Liver (tissue), 3 donors: Measurements from ENCODE around the gene KRT33B.

Experiments
- EGR1 ChIP-seq, 2 donors: IDR thresholded peaks; 2 replicates each; pipeline ENCODE4 v1.6.1; 2016 to 2018; ENCODE audit warnings: antibody characterized with exemption in 2 of 2, low read depth in 2 of 2
- FOXA1 ChIP-seq: IDR thresholded peaks from 2 replicates; pipeline ENCODE4 v1.6.1; 2016; ENCODE audit warnings: antibody characterized with exemption
- FOXA2 ChIP-seq: IDR thresholded peaks from 2 replicates; pipeline ENCODE4 v1.6.1; 2016; ENCODE audit warnings: antibody characterized with exemption
- GABPA ChIP-seq, 2 donors: IDR thresholded peaks in 1 of 2; conservative IDR thresholded peaks in 1 of 2; 2 replicates each; pipeline ENCODE4 v1.6.1; 2016; ENCODE audit warnings: antibody characterized with exemption in 2 of 2, mild to moderate bottlenecking in 1 of 2, moderate library complexity in 1 of 2
- HNF4A ChIP-seq, 2 donors: conservative IDR thresholded peaks; 2 replicates each; pipeline ENCODE4 v1.6.1; 2016; ENCODE audit warnings: antibody characterized with exemption in 2 of 2, mild to moderate bottlenecking in 2 of 2
- HNF4G ChIP-seq: IDR thresholded peaks from 2 replicates; pipeline ENCODE4 v1.6.1; 2016; ENCODE audit warnings: antibody characterized with exemption
- NR2F2 ChIP-seq: IDR thresholded peaks from 2 replicates; pipeline ENCODE4 v1.6.1; 2016; ENCODE audit warnings: antibody characterized with exemption
- RAD21 ChIP-seq, 2 donors: IDR thresholded peaks; 2 replicates each; pipeline ENCODE4 v1.6.1; 2016; ENCODE audit warnings: antibody characterized with exemption in 2 of 2, mild to moderate bottlenecking in 2 of 2
- REST ChIP-seq: IDR thresholded peaks from 2 replicates; pipeline ENCODE4 v1.6.1; 2016; ENCODE audit warnings: antibody characterized with exemption, mild to moderate bottlenecking
- RXRA ChIP-seq, 2 donors: IDR thresholded peaks; 2 replicates each; pipeline ENCODE4 v1.6.1; 2017 to 2018; ENCODE audit warnings: antibody characterized with exemption in 2 of 2, mild to moderate bottlenecking in 1 of 2
- TAF1 ChIP-seq: conservative IDR thresholded peaks from 2 replicates; pipeline ENCODE4 v1.6.1; 2016; ENCODE audit warnings: antibody characterized with exemption, mild to moderate bottlenecking
- YY1 ChIP-seq: IDR thresholded peaks from 2 replicates; pipeline ENCODE4 v1.6.1; 2016; ENCODE audit warnings: antibody characterized with exemption, mild to moderate bottlenecking
- TF ChIP-seq, protein P1 (sequence below): fragments of 150-350 bp; IDR thresholded peaks from 2 replicates; pipeline ENCODE4 v1.5.1; 2017; ENCODE audit warnings: improper control_type of control experiment, low read depth, low read length; ENCODE audit not compliant: missing input control
- TF ChIP-seq, protein P2 (sequence below): IDR thresholded peaks from 2 replicates; pipeline ENCODE4 v1.6.1; 2016; ENCODE audit warnings: antibody characterized with exemption
- donor health status: healthy.
- donor health status: healthy.

DNA sequence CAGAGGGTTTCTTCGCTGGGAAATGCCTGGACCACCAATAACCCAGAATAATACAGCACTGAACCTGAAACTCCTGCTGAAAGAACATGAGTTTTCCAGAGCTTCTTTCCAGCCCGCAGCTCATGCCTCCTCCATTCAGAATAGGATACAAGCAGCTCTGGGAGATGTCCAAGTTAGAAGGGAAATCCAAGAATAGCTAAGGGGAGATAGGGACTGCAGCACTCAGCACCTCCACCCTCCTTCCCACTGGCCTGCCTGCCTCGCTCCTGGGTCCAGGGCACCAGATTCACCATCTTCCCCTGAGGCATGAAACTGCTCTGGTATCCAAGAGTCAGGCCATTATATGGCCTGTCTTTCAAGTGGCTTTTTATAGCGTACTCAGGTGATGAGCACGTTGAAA lies 23.7 kb upstream of the KRT33B start:
- no peak for TF ChIP-seq RXRA (IDR thresholded peaks at IDR 0.05)
- TF ChIP-seq, protein P1, sequence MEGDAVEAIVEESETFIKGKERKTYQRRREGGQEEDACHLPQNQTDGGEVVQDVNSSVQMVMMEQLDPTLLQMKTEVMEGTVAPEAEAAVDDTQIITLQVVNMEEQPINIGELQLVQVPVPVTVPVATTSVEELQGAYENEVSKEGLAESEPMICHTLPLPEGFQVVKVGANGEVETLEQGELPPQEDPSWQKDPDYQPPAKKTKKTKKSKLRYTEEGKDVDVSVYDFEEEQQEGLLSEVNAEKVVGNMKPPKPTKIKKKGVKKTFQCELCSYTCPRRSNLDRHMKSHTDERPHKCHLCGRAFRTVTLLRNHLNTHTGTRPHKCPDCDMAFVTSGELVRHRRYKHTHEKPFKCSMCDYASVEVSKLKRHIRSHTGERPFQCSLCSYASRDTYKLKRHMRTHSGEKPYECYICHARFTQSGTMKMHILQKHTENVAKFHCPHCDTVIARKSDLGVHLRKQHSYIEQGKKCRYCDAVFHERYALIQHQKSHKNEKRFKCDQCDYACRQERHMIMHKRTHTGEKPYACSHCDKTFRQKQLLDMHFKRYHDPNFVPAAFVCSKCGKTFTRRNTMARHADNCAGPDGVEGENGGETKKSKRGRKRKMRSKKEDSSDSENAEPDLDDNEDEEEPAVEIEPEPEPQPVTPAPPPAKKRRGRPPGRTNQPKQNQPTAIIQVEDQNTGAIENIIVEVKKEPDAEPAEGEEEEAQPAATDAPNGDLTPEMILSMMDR = no peak
- no peak for TF ChIP-seq GABPA (IDR thresholded peaks at IDR 0.05 in 1 of 2, conservative IDR thresholded peaks at IDR 0.05 in 1 of 2)
- TF ChIP-seq, protein P2, sequence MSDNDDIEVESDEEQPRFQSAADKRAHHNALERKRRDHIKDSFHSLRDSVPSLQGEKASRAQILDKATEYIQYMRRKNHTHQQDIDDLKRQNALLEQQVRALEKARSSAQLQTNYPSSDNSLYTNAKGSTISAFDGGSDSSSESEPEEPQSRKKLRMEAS = no peak
- no peak for TF ChIP-seq FOXA1
- TF ChIP-seq TAF1 = no peak
- TF ChIP-seq NR2F2 = no peak
- no peak for TF ChIP-seq REST
- no peak for TF ChIP-seq YY1
- TF ChIP-seq FOXA2 = no peak
- TF ChIP-seq RAD21 (IDR thresholded peaks at IDR 0.05) = no peak
- no peak for TF ChIP-seq EGR1 (IDR thresholded peaks at IDR 0.05; ENCODE audit: low read depth in 2 of 2)
- no peak for TF ChIP-seq HNF4G
- TF ChIP-seq HNF4A (conservative IDR thresholded peaks at IDR 0.05) = no peak
